T-helper 17 cell (primary cell): ENCODE data around the gene SPATA31D1. TPM values are rescaled to one million over a fixed set of nuclear protein-coding genes. Genes with fewer than 3 reads are reported as not detected.
"Not testable (repeated sequence)": the region's sequence is repeated elsewhere in the genome, so short reads cannot be mapped to it uniquely, and the experiment has no call there.

Experiments used
- ATAC-seq: fragments of 150-1000 bp; cut with Tn5 transposase; 2 replicates; pipeline ENCODE4 v1.10.0; 2021; ENCODE audit warnings: mild to moderate bottlenecking, moderate library complexity
- DNase-seq, 3 donors: peaks; one replicate each; pipeline versions ENCODE4 v3.0.0 to v3.0.0-alpha.2; 2020 to 2021
- H3K9me3 ChIP-seq: one replicate; pipeline ENCODE4 v1.7.0; 2013; ENCODE audit warnings: low read length, mild to moderate bottlenecking; ENCODE audit not compliant: control insufficient read depth, poor library complexity, severe bottlenecking
- H3K27ac Mint-ChIP-seq: one replicate; pipeline ENCODE4 v1.8.0; 2022; ENCODE audit warnings: mild to moderate bottlenecking, moderate library complexity, mixed read lengths
- H3K27me3 Mint-ChIP-seq: one replicate; pipeline ENCODE4 v1.8.0; 2022; ENCODE audit warnings: mixed read lengths
- H3K36me3 Mint-ChIP-seq: one replicate; pipeline ENCODE4 v1.8.0; 2022; ENCODE audit warnings: low read depth, mixed read lengths
- H3K4me1 Mint-ChIP-seq: one replicate; pipeline ENCODE4 v1.8.0; 2022; ENCODE audit warnings: mild to moderate bottlenecking, mixed read lengths
- H3K4me3 Mint-ChIP-seq: one replicate; pipeline ENCODE4 v1.8.0; 2022; ENCODE audit warnings: mild to moderate bottlenecking, moderate library complexity, mixed read lengths
- total RNA-seq, 4 donors: library from RNA in 2 of 4; stranded (reverse) in 2 of 4; gene quantifications; one replicate each; pipeline ENCODE4 v1.2.3 and lab custom pipeline; 2022 to 2026

The SPATA31D1 gene
- total RNA-seq, result not detected
- total RNA-seq (lab: John Stamatoyannopoulos, UW), result 0 to 0.12 reads per million in 2 donors

DNA sequence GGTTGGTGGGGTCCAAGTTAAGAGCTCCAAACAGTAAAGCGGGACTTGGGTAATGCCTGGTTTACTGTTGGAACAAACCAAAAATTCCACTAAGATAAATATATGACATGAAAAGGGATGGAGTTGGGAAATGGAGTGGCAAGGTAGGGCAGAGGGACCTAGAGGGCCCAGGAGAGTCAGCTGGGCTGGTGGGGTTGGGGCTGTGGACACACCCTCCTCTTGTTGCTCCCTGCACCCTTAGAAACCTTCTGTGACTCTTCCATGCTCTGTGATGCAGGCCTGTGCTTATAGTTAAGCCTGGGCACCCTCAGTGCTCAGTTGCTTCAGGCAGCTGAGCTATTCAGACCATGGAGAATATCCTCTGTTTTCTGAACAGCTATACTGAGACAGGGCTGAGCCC, at the start of gene SPATA31D1:
TSS of gene SPATA31D1 (plus strand) at position 301 of the 400 bp plus-strand sequence. CDS start at position 348, 47 bp downstream.
- H3K27ac Mint-ChIP-seq, DNase-seq, H3K4me1 Mint-ChIP-seq: not testable (repeated sequence)

DNA sequence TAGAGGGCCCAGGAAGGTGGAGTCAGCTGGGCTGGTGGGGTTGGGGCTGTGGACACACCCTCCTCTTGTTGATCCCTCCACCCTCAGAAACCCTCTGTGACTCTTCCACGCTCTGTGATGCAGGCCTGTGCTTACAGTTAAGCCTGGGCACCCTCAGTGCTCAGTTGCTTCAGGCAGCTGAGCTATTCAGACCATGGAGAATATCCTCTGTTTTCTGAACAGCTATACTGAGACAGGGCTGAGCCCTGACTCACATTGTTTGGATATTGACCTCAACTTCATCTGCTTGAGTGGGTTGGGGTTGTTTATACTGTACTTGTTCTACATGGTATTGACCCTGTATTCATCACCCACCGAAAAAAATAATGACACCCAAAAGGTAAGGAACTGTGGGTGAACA, 45.2 kb upstream of the SPATA31D1 start, which contains the start of gene SPATA31D3:
TSS of gene SPATA31D3 (plus strand) at position 108 of the 400 bp plus-strand sequence. CDS start at position 194, 86 bp downstream.
- not testable (repeated sequence) for H3K27ac Mint-ChIP-seq, ATAC-seq, H3K36me3 Mint-ChIP-seq, H3K4me3 Mint-ChIP-seq, H3K9me3 ChIP-seq, H3K4me1 Mint-ChIP-seq, H3K27me3 Mint-ChIP-seq, DNase-seq

More for the DNA sequence above, at the start of gene SPATA31D1:
- H3K36me3 Mint-ChIP-seq, H3K27me3 Mint-ChIP-seq, H3K9me3 ChIP-seq, ATAC-seq, H3K4me3 Mint-ChIP-seq: not testable (repeated sequence)

- H3K27ac Mint-ChIP-seq, H3K4me1 Mint-ChIP-seq, H3K9me3 ChIP-seq, DNase-seq, H3K27me3 Mint-ChIP-seq, H3K4me3 Mint-ChIP-seq, ATAC-seq, H3K36me3 Mint-ChIP-seq: not testable (repeated sequence)
Measured at GRCh38 chr9:81948650-81949049, 39.9 kb upstream of the SPATA31D1 start.

DNA sequence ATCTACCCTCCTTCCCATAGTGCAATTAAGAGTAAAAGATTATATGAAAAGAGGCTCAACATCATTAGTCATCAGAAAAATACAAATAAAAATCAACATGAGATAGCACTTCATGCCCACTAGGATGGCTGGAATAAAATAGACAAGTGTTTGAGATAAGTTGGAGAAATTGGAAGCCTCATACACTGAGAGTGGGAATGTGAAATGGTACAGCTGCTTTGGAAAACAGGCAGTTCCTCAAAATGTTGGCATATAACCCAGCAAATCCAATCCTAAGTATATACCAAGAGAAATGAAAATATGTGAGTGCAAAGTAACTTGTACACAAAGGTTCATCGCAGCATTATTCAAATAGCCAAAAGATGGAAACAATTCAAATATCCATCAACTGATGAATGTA, 35.5 kb upstream of the SPATA31D1 start:
- DNase-seq, result no peak
- no peaks in the 10 kb centered on the region for H3K27me3 Mint-ChIP-seq
- no peaks in the 10 kb centered on the region for H3K4me1 Mint-ChIP-seq
- H3K27ac Mint-ChIP-seq, result no peak overlapping the region
- H3K36me3 Mint-ChIP-seq, result no peaks in the 10 kb centered on the region
- no peak for ATAC-seq
- no peak overlapping the region for H3K4me3 Mint-ChIP-seq
- H3K9me3 ChIP-seq, result no peaks in the 10 kb centered on the region

DNA sequence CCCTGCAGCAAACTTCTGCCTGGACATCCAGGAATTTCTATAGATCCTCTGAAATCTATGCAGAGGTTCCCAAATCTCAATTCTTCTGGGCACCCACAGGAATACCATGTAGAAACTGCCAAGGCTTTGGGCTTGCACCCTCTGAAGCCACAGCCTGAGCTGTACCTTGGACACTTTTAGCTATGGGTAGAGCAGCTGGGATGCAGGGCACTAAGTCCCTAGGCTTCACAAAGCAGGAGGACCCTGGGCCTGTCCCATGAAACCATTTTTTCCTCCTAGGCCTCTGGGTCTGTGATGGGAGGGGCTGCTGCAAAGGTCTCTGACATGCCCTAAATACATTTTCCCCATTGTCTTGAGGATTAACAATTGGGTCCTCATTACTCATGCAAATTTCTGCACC, 32.9 kb upstream of the SPATA31D1 start:
- ATAC-seq, result no peak
- no peaks in the 10 kb centered on the region for H3K9me3 ChIP-seq
- no peaks in the 10 kb centered on the region for H3K4me1 Mint-ChIP-seq
- no peaks in the 10 kb centered on the region for H3K36me3 Mint-ChIP-seq
- H3K4me3 Mint-ChIP-seq, result no peak overlapping the region
- H3K27ac Mint-ChIP-seq, result no peak overlapping the region
- no peaks in the 10 kb centered on the region for H3K27me3 Mint-ChIP-seq
- no peak for DNase-seq

DNA sequence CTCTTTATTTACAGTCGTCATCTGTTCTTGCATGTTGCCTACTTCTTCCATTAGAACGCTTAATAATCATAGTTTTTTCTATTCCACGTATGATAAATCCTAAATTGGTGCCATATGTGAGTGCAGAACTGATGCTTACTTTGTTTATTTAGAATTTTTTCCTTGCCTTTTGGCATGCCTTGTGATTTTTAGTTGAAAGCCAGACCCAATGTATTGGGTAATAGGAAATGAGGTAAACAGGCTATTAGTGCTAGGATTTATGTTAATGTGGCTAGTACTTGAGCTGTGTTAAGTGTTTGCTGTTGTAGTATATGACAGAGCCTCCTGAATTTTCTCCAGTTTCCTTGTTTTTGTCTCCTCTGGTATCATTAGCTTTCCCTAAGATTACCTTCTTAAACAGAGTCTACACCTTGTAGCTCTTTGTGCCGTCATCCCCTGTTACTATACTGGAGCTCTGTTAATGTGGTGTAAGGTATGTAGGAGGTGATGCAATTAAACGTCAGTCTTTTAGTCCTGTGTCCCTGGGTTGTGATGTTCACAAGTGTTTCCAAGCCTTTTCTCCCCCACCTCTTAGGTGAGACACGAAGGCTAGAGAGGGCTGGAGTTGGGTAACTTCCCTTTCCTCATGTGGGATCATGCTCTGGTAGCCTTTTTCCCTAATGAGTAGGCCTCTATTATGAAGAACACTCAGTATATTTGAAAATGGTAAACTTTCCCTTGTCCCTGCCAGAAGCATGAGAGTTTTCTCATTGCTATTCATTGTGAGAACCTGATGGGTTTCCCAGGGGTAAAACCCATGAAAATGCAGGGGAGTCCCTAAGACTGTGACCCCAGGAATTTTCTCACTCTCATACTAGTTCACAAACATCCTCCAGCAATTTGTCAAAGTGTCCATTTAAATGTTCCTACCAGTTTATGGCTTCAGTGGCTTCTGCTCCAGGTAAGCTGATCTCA, 24.1 kb upstream of the SPATA31D1 start:
- no peak overlapping the region for H3K27ac Mint-ChIP-seq
- H3K4me1 Mint-ChIP-seq, result no peaks in the 10 kb centered on the region
- ATAC-seq (no peak), DNase-seq (no peak)
- H3K36me3 Mint-ChIP-seq, result no peaks in the 10 kb centered on the region
- no peaks in the 10 kb centered on the region for H3K27me3 Mint-ChIP-seq
- peaks cover 5% of the 10 kb centered on the region for H3K9me3 ChIP-seq
- H3K4me3 Mint-ChIP-seq, result no peak overlapping the region

DNA sequence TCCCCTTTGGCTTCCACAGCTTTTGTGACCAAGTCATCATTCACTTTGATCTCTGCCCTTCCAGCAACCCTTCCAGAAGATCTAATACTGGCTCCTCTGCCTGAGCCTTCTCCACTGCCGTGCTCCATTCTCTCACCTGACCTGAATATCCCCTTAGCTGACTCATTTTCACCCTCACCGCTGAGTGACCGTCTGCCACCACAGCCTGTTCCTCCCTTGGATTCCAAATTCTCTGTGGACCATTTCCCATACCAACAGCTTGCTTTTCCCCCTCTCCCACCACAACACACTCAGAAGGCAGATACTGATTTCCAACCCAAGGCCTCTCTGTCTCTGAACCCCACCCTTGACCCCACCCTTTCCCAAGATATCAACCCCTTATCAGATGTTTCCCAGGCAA, 20.5 kb upstream of the SPATA31D1 start:
- Mint-ChIP-seq H3K27me3 (no peaks in the 10 kb centered on the region), H3K27ac (no peak overlapping the region), H3K36me3 (no peaks in the 10 kb centered on the region), H3K4me1 (no peaks in the 10 kb centered on the region), H3K4me3 (no peak overlapping the region)
- peaks cover 5% of the 10 kb centered on the region for H3K9me3 ChIP-seq
- DNase-seq (no peak), ATAC-seq (no peak)

DNA sequence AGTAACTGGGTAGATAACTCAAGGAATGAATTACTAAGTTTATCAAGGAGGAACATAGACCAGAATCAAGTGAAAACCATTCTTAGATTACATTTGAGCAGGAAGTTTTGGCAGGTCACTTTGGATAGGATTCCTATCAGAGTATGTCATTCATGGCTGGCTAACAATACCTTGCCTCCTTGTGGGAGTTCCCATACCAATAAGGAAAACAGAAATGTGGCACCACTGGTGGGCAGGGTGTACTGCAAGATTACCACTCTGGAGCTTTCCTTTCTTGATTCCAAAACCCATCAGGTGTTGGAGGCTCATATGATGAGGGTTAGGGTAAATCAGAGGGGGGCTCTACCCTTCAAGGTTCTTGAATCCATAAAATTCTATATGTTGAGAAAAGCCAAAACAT, 18.6 kb upstream of the SPATA31D1 start:
- no peaks in the 10 kb centered on the region for H3K9me3 ChIP-seq
- no peaks in the 10 kb centered on the region for H3K27me3 Mint-ChIP-seq
- H3K36me3 Mint-ChIP-seq, result no peaks in the 10 kb centered on the region
- ATAC-seq (no peak), DNase-seq (no peak)
- no peak overlapping the region for H3K4me3 Mint-ChIP-seq
- H3K4me1 Mint-ChIP-seq, result no peaks in the 10 kb centered on the region
- no peak overlapping the region for H3K27ac Mint-ChIP-seq

- Mint-ChIP-seq H3K4me3 (no peak overlapping the region), H3K27me3 (no peaks in the 10 kb centered on the region), H3K36me3 (no peaks in the 10 kb centered on the region), H3K4me1 (no peaks in the 10 kb centered on the region), H3K27ac (no peak overlapping the region)
- no peak for DNase-seq
- no peak for ATAC-seq
- H3K9me3 ChIP-seq, result no peaks in the 10 kb centered on the region
Measured at GRCh38 chr9:81971727-81972126, 16.8 kb upstream of the SPATA31D1 start.

GRCh38 chr9:81974764-81975163, 13.8 kb upstream of the SPATA31D1 start:
- Mint-ChIP-seq H3K4me1 (no peaks in the 10 kb centered on the region), H3K27ac (no peak overlapping the region), H3K27me3 (no peaks in the 10 kb centered on the region), H3K36me3 (no peaks in the 10 kb centered on the region), H3K4me3 (no peak overlapping the region)
- ATAC-seq, result no peak
- H3K9me3 ChIP-seq, result no peaks in the 10 kb centered on the region
- no peak for DNase-seq

DNA sequence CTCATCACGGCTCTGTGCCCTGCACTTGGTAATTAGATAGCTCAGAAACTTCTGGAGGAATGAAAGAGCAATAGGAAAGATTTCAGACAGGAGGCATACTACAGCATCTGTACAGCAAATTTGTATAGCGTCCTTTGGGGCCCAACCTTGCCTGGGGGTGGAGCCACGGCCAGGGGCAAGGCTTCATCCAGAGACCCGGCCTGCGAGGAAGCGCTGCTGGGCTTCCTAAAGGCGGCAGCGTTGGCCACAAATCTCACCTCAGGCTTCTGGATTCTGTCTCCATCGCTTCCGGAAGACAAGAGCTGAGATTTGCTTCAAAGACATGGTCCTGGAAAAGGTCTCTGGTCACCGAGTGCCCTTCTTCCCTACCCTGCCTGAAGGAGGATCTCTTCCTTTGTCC, 12.2 kb upstream of the SPATA31D1 start:
- no peak for ATAC-seq
- no peak for DNase-seq
- Mint-ChIP-seq H3K4me1 (no peaks in the 10 kb centered on the region), H3K27ac (no peak overlapping the region), H3K4me3 (no peak overlapping the region), H3K27me3 (no peaks in the 10 kb centered on the region), H3K36me3 (no peaks in the 10 kb centered on the region)
- H3K9me3 ChIP-seq, result no peaks in the 10 kb centered on the region

DNA sequence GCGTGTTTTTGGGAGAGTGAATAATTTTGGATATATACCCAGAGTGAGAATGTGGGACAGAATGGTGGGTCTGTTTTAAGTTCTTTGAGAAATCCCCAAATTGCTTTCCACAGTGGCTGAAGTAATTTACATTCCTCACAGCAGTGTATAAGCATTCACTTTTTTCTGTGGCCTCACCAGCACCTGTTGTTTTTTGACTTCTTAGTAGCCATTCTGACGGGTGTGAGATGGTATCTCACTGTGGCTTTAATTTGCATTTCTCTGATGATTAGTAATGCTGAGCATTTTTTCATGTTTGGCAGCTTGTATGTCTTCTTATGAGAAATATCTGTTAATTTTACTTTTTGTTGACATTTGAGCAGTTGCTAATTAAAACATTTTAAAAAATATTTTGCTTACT, 9.4 kb upstream of the SPATA31D1 start:
- ATAC-seq (no peak), DNase-seq (no peak)
- H3K27ac Mint-ChIP-seq, result no peak overlapping the region
- H3K27me3 Mint-ChIP-seq, result no peaks in the 10 kb centered on the region
- no peaks in the 10 kb centered on the region for H3K4me1 Mint-ChIP-seq
- no peaks in the 10 kb centered on the region for H3K9me3 ChIP-seq
- H3K36me3 Mint-ChIP-seq, result no peaks in the 10 kb centered on the region
- H3K4me3 Mint-ChIP-seq, result no peak overlapping the region

DNA sequence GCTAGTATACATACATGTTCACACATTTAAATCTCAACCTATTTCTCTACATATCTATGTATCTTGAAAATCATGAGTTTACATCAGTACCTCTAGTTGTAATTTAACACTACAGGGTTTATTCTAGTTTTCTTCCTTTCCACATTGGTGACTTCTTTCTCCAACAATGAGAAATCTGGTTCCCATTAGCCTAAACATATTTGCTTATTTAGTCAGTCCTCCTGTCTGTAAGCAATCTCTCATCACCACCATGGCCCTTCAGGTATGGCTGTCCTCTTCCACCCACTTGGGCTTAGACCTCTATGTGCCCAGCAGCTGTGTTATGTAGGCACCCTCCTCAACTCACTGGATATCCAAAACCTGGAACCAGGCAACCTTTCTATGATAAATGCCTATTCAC, 8.0 kb upstream of the SPATA31D1 start:
- H3K4me1 Mint-ChIP-seq, result no peaks in the 10 kb centered on the region
- no peak for ATAC-seq
- H3K4me3 Mint-ChIP-seq, result no peak overlapping the region
- no peaks in the 10 kb centered on the region for H3K36me3 Mint-ChIP-seq
- H3K9me3 ChIP-seq, result no peaks in the 10 kb centered on the region
- no peaks in the 10 kb centered on the region for H3K27me3 Mint-ChIP-seq
- no peak overlapping the region for H3K27ac Mint-ChIP-seq
- DNase-seq, result no peak

DNA sequence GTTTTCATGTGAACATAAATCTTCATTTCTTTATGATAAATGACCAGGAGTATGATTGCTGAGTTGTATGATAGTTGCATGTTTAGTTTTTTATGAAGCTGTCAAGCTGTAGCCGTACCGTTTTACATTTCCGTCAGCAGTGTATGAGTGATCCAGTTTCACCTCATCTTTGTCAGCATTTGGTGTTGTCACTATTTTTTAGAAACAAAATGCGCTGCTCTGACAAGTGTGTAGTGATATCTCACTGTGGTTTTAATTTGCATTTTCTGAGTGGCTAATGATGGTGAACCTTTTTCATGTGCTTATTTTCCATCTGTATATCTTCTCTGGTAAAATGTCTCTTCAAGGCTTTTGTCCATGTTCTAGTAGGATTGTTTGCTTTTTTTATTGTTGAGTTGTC, 6.7 kb upstream of the SPATA31D1 start:
- no peaks in the 10 kb centered on the region for H3K4me1 Mint-ChIP-seq
- DNase-seq (no peak), ATAC-seq (no peak)
- H3K27ac Mint-ChIP-seq, result no peak overlapping the region
- H3K36me3 Mint-ChIP-seq, result no peaks in the 10 kb centered on the region
- no peak overlapping the region for H3K4me3 Mint-ChIP-seq
- no peaks in the 10 kb centered on the region for H3K27me3 Mint-ChIP-seq
- no peaks in the 10 kb centered on the region for H3K9me3 ChIP-seq
